HPDE6-E6E7 (cell line): ENCODE data around the gene PTPRC.
A peak's percentile ranks its signal among the peaks of the same experiment; 100 is the strongest.

Experiments
- DNase-seq: peaks from one replicate; pipeline ENCODE4 v3.0.0; 2011; ENCODE audit warnings: missing footprints; ENCODE audit errors: extremely low spot score

Gene PTPRC

GRCh38 chr1:198619375-198620140 lies 19.3 kb upstream of the PTPRC start:
- DNase-seq, result no peak

GRCh38 chr1:198620218-198620617 lies 18.6 kb upstream of the PTPRC start:
- no peak for DNase-seq

- no peak for DNase-seq
These were observed 17.7 kb upstream of the PTPRC start for GRCh38 chr1:198620951-198621824.

GRCh38 chr1:198622001-198622400 lies 16.8 kb upstream of the PTPRC start:
- no peak for DNase-seq

GRCh38 chr1:198623752-198624647 lies 14.8 kb upstream of the PTPRC start:
- no peak for DNase-seq

GRCh38 chr1:198624648-198624980 lies 14.2 kb upstream of the PTPRC start:
- no peak for DNase-seq

- no peak for DNase-seq
These were observed 11.3 kb upstream of the PTPRC start for GRCh38 chr1:198627436-198628066.

- DNase-seq, result no peak
These were observed 10.8 kb upstream of the PTPRC start for GRCh38 chr1:198628067-198628455.

- DNase-seq, result no peak
These were observed 9.2 kb upstream of the PTPRC start for GRCh38 chr1:198629610-198630009.

- DNase-seq, result no peak
These were observed 8.0 kb upstream of the PTPRC start for GRCh38 chr1:198630863-198631262.

GRCh38 chr1:198631292-198631691 lies 7.5 kb upstream of the PTPRC start:
- no peak for DNase-seq

GRCh38 chr1:198632007-198632406 lies 6.8 kb upstream of the PTPRC start:
- no peak for DNase-seq

GRCh38 chr1:198633675-198634121 lies 5.1 kb upstream of the PTPRC start:
- no peak for DNase-seq

- DNase-seq, result no peak
These were observed 2.9 kb upstream of the PTPRC start for GRCh38 chr1:198635964-198636363.

GRCh38 chr1:198636391-198636790 lies 2.4 kb upstream of the PTPRC start:
- DNase-seq, result no peak

- no peak for DNase-seq
These were observed 1.7 kb upstream of the PTPRC start for GRCh38 chr1:198637157-198637556.

- no peak for DNase-seq
These were observed 863 bp upstream of the PTPRC start for GRCh38 chr1:198637916-198638437.

GRCh38 chr1:198638441-198638840 lies 399 bp upstream of the PTPRC start:
- DNase-seq, result no peak

GRCh38 chr1:198639671-198640143 lies 867 bp downstream of the PTPRC start:
- DNase-seq, result no peak

- DNase-seq, result no peak
These were observed 1.3 kb downstream of the PTPRC start for GRCh38 chr1:198640174-198640573.

GRCh38 chr1:198641501-198641900 lies 2.7 kb downstream of the PTPRC start:
- DNase-seq, result peak; percentile 11
